Inferior parietal cortex (tissue), 1 donor: ENCODE measurements around the gene SPTBN4.
"Not testable (repeated sequence)": the region's sequence is repeated elsewhere in the genome, so short reads cannot be mapped to it uniquely, and the experiment has no call there.

ENCODE experiments used
- DNase-seq: peaks from one replicate; pipeline ENCODE4 v3.0.0-alpha.2; 2016; ENCODE audit errors: extremely low spot score

Gene SPTBN4

GRCh38 chr19:40529093-40529954 is 62.5 kb downstream of the SPTBN4 start:
- peak; percentile 88 for DNase-seq

DNA sequence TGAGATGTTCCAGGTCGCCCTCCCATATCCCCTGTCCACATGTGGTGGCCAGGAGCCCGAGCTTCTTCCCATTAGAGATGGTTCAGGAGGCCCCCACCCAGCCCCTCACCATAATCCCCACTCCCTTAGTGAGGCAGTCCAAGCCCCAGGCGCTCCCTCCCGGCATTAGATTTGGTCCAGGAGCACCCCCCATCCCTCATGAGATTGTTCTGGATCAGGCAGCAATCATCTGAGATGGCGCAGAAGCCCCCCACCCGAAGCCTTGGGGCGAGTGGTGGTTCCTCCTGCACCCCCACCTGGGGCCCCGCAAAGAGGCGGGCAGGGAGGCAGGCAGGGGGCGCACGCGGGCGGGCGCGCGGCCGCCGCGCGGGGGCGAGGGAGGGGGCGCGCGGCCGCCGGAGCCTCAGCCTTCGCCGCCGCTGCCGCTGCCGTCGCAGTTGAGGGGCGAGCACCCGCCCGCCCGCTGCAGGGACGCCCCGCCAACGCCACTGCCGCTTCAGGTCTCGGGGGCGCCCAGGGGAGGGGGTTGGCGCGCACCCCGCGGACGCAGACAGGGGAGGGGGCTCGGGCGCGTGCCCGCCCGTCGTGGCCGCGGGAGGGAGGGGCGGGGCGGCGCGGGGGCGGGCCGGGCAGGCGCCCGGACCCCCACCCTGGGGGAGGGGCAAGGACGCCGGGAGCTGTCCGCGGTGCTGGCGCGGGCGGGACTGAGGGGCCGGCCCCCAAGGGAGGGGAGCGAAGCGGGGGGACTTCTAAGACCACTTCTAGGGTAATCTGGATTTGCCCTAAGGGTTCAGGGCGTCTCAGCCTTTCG is 63.5 kb downstream of the SPTBN4 start:
- no peak for DNase-seq

DNA sequence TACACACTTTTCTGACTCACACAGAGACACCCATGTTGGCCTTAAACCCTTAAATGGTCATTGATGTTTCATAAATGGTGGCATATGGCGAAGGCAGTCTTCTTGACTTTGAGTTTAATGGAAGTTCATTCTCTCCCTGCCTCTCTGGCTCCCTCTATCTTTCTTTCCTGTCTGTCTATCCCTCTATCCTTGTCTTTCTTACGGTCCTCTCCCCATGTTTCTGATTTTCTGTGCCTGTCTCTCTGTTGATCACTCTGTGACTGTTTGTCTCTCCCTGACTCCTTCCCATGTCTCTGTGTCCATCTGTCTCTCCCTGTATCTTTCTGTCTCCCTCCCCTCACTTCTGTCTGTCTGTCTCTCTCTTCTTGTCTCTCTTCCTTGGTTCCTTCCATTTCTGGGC is 66.7 kb downstream of the SPTBN4 start:
- DNase-seq, result no peak

- no peak for DNase-seq
Measured at GRCh38 chr19:40534148-40534547, 67.3 kb downstream of the SPTBN4 start.

- no peak for DNase-seq
Measured at GRCh38 chr19:40539070-40539469, 72.3 kb downstream of the SPTBN4 start.

DNA sequence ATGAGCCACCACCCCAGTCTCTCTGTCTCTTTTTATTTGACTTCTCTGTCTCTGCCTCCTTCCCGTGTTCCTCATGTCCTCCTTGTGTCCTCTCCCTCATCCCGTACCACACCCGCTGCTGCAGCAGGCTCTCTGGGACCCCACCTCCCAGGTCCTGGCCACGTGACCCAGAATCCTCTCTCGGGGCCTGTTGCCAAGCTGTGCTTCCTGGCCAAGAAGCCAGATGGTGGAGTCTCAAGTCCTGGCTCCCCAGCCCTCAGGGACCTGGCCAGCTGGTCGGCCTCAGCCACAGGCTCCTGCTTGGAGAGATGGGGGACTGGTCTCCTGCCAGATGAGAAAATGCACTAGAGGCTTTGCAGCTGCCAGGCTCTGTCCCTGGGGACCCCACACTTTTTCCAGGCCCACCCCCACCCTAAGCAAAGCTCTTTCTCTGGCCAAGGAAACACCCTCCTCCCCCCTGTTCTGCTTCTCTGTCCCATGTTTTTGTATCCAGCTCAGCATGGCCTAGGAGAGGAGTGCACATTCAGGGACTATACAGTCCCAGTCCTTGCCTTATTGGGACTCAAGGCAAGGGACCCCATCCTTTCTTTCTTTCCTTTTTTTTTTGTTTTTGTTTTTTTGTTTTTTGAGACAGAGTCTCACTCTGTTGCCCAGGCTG is 75.5 kb downstream of the SPTBN4 start:
- DNase-seq, result no peak

- no peak for DNase-seq
Measured at GRCh38 chr19:40543029-40543597, 76.3 kb downstream of the SPTBN4 start.

DNA sequence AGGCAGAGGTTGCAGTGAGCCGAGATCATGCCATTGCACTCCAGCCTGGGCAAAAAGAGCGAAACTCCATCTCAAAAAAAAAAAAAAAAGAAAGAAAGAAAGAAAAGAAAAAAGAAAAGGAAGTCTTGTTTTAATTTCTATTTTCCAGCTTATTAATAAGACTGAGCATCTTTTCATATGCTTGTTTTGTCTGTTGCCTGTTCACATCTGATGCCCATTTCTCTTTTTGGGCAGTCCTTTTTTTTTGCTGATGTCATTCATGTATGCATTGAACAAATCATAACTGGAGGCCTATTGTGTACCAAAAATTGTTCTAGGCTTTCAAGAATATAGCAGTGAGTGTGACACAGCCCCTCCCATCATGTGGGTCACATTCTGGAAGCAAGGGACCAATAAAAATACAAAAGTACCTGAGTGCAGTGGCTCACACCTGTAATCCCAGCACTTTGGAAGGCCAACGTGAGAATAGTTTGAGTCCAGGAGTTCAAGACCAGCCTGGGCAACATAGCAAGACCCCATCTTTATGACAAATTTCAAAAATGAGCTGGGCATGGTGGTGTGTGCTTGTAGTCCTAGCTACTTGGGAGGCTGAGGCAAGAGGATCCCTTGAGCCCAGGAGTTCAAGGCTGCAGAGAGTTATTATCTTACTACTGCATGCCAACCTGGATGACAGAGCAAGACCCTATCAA is 79.5 kb downstream of the SPTBN4 start:
- not testable (repeated sequence) for DNase-seq

- not testable (repeated sequence) for DNase-seq
Measured at GRCh38 chr19:40547190-40547589, 80.4 kb downstream of the SPTBN4 start.

DNA sequence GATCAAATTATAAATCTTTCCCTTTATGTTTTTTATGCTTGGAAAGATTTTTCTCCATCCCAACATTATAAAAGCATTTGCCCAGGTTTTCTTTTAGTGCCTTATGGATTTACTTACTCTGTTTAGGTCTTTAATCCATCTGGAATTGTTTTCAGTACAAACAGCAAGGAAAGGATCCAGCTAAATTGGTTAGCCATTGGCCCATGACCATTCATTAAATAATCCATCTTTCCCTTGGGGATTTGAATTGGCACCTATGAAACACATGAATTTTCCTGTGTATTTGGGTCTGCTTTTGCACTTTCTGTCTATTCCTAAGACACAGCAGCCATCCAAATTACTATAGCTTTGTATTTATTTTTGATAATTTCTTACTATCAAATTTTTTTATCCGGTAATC is 81.0 kb downstream of the SPTBN4 start:
- no peak for DNase-seq

- no peak for DNase-seq
Measured at GRCh38 chr19:40549007-40549708, 82.4 kb downstream of the SPTBN4 start.

- no peak for DNase-seq
Measured at GRCh38 chr19:40550951-40551350, 84.2 kb downstream of the SPTBN4 start.

DNA sequence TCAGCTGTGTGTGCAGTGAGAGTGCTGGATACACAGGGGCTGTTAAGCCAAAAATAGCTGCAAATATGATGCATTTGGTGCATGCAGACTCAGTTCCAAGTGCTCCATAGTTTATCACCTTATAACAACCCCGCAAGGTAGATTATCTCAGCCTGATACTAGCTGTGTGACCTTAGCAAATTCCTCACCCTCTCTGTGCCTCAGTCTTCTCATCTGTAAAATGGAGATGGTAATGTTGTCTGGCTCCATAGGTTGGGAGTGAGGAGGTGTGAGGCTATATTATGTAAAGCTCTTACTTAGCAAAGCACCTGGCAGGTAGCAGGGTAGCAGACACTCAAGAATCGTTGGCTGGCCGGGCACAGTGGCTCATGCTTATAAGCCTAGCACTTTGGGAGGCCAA is 86.0 kb downstream of the SPTBN4 start:
- DNase-seq, result no peak

GRCh38 chr19:40553885-40554857 is 87.4 kb downstream of the SPTBN4 start:
- no peak for DNase-seq

DNA sequence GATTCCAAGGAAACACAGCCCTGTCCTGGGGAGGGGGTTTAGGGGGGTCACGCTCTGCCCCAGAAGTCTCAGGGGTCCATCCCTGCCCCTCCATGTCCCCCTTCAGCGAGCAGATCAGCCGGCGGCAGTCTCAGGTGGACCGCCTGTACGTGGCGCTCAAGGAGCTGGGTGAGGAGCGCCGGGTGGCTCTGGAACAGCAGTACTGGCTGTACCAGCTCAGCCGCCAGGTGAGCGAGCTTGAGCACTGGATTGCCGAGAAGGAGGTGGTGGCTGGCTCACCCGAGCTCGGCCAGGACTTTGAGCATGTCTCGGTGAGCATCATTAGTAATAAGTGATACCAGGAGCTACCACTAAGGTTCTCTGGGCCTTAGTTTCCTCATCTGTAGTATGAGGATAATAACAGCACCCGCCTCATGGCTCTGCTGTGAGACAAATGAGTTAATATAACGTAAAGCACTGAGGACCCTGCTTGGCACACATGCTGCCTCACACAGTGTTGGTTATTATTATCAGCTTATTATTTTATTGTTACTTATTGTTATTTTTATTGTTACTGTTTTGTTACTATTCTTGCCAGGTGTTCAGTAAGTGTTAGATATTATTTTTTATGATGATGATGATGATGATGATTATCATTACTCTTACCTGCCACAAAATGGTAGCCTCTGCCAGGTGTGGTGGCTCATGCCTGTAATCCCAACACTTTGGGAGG is 89.3 kb downstream of the SPTBN4 start:
- DNase-seq, result no peak

DNA sequence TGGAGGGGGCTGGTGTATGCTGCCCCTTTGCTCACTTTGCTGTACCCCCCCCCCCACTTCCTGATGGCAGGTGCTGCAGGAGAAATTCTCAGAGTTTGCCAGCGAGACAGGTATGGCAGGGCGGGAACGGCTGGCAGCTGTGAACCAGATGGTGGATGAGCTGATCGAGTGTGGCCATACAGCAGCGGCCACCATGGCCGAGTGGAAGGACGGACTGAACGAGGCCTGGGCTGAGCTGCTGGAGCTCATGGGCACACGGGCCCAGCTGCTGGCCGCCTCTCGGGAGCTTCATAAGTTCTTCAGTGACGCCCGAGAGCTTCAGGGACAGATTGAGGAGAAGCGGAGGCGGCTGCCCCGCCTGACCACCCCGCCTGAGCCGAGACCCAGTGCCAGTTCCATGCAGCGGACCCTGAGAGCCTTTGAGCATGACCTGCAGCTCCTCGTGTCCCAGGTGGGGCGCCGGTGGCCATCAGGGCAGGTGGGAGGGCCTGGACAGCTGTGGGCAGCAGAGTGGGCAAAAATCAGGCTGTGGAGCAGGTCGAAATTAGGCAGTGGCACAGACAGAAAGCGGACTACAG is 90.2 kb downstream of the SPTBN4 start:
- no peak for DNase-seq

GRCh38 chr19:40559394-40559793 is 92.6 kb downstream of the SPTBN4 start:
- DNase-seq, result no peak

DNA sequence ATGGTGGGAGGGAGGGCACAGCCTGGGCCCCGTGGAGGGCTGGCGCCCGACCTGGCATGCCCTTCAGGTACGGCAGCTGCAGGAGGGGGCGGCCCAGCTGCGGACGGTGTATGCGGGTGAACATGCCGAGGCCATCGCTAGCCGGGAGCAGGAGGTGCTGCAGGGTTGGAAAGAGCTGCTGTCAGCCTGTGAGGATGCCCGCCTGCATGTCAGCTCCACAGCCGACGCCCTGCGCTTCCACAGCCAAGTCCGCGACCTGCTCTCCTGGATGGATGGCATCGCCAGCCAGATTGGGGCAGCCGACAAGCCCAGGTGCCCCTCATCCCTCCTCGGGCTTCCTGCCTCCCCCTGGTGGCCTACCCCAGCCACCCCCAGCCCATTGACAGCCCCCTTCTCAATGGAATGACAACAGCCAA is 93.3 kb downstream of the SPTBN4 start:
- DNase-seq, result no peak

- no peak for DNase-seq
Measured at GRCh38 chr19:40561947-40562346, 95.1 kb downstream of the SPTBN4 start.
